NCI-H1436 (cell line): Measurements from ENCODE around the gene RAB37.

Source experiments
- DNase-seq: peaks from one replicate; lab custom pipeline; 2025; lab: John Stamatoyannopoulos, UW

Gene RAB37

GRCh38 chr17:74745548-74746177 is 8.6 kb downstream of the RAB37 start:
- DNase-seq, result no peak

GRCh38 chr17:74746376-74746775 is 9.3 kb downstream of the RAB37 start:
- no peak for DNase-seq

GRCh38 chr17:74746922-74747321 is 9.9 kb downstream of the RAB37 start:
- DNase-seq, result no peak

GRCh38 chr17:74748279-74748528 is 11.1 kb downstream of the RAB37 start:
- DNase-seq, result no peak

- peak; percentile 96 for DNase-seq
Measured at GRCh38 chr17:74748529-74749278, 11.6 kb downstream of the RAB37 start, which contains the start of gene NHERF1. TSS of gene NHERF1 (plus strand) at chr17:74748628. CDS start at chr17:74748847, 219 bp downstream.

- DNase-seq, result no peak
Measured at GRCh38 chr17:74749279-74750038, 12.4 kb downstream of the RAB37 start.

GRCh38 chr17:74750039-74750326 is 12.9 kb downstream of the RAB37 start:
- no peak for DNase-seq

GRCh38 chr17:74750327-74751069 is 13.4 kb downstream of the RAB37 start:
- no peak for DNase-seq

- no peak for DNase-seq
Measured at GRCh38 chr17:74752415-74752814, 15.4 kb downstream of the RAB37 start.

GRCh38 chr17:74752822-74753401 is 15.9 kb downstream of the RAB37 start:
- no peak for DNase-seq

- no peak for DNase-seq
Measured at GRCh38 chr17:74754832-74755231, 17.8 kb downstream of the RAB37 start.

- DNase-seq, result no peak
Measured at GRCh38 chr17:74755533-74755932, 18.5 kb downstream of the RAB37 start.

- DNase-seq, result no peak
Measured at GRCh38 chr17:74756891-74757290, 19.8 kb downstream of the RAB37 start.

- no peak for DNase-seq
Measured at GRCh38 chr17:74757502-74757901, 20.4 kb downstream of the RAB37 start.

GRCh38 chr17:74757931-74758847 is 21.1 kb downstream of the RAB37 start:
- DNase-seq, result peak; percentile 40

- DNase-seq, result peak; percentile 37
Measured at GRCh38 chr17:74758848-74759168, 21.8 kb downstream of the RAB37 start.

- no peak for DNase-seq
Measured at GRCh38 chr17:74759243-74759801, 22.3 kb downstream of the RAB37 start.

- DNase-seq, result no peak
Measured at GRCh38 chr17:74759941-74760340, 22.9 kb downstream of the RAB37 start.

GRCh38 chr17:74760404-74761105 is 23.5 kb downstream of the RAB37 start:
- no peak for DNase-seq

- DNase-seq, result no peak
Measured at GRCh38 chr17:74761419-74761818, 24.4 kb downstream of the RAB37 start.
